Stimulated activated CD8-positive, alpha-beta memory T cell treated with anti-CD3 and anti-CD28 coated beads, Interleukin-4, amount 100 ng/mL, for 24 hours (primary cell): ENCODE data around the gene XAGE1A.
"Not testable (repeated sequence)": the region's sequence is repeated elsewhere in the genome, so short reads cannot be mapped to it uniquely, and the experiment has no call there.

Source experiments
- DNase-seq: peaks from one replicate; pipeline ENCODE4 v3.0.0-alpha.2; 2020; ENCODE audit warnings: low read depth

Gene XAGE1A

GRCh38 chrX:52495545-52496418, at the start of gene XAGE1A:
XAGE1A (plus strand) TSS chrX:52495808; CDS start chrX:52497362, 1,554 bp downstream.
- not testable (repeated sequence) for DNase-seq

GRCh38 chrX:52452031-52452430, 43.6 kb upstream of the XAGE1A start:
- not testable (repeated sequence) for DNase-seq

GRCh38 chrX:52471301-52471700, 24.3 kb upstream of the XAGE1A start:
- not testable (repeated sequence) for DNase-seq

GRCh38 chrX:52496419-52496772, 788 bp downstream of the XAGE1A start:
- DNase-seq, result not testable (repeated sequence)

GRCh38 chrX:52501362-52501761, 5.8 kb downstream of the XAGE1A start:
- DNase-seq, result not testable (repeated sequence)

- no peak for DNase-seq
These were observed 8.9 kb downstream of the XAGE1A start for GRCh38 chrX:52504551-52504950.

- DNase-seq, result no peak
These were observed 11.7 kb downstream of the XAGE1A start for GRCh38 chrX:52507331-52507730.

GRCh38 chrX:52509916-52510315, 14.3 kb downstream of the XAGE1A start:
- no peak for DNase-seq

- DNase-seq, result not testable (repeated sequence)
These were observed 15.5 kb downstream of the XAGE1A start for GRCh38 chrX:52511126-52511525.

- DNase-seq, result not testable (repeated sequence)
These were observed 20.7 kb downstream of the XAGE1A start for GRCh38 chrX:52516110-52516986.

GRCh38 chrX:52516987-52517325, 21.3 kb downstream of the XAGE1A start, which contains the start of gene XAGE1B:
XAGE1B (minus strand) TSS chrX:52517063; CDS start chrX:52515527, 1,536 bp downstream.
- DNase-seq, result not testable (repeated sequence)

- not testable (repeated sequence) for DNase-seq
These were observed 45.4 kb downstream of the XAGE1A start for GRCh38 chrX:52541051-52541450.

- DNase-seq, result no peak
These were observed 46.7 kb downstream of the XAGE1A start for GRCh38 chrX:52542311-52542710.

GRCh38 chrX:52544147-52544840, 48.7 kb downstream of the XAGE1A start:
- no peak for DNase-seq

GRCh38 chrX:52548769-52549168, 53.2 kb downstream of the XAGE1A start:
- not testable (repeated sequence) for DNase-seq
